Measurements from ENCODE around the gene CDK15. TPM values are rescaled to one million over a fixed set of nuclear protein-coding genes. Genes with fewer than 3 reads are reported as not detected.

The CDK15 gene
- total RNA-seq (2021; ENCODE audit: unreplicated experiment) (4.8 TPM), Bru-seq, nascent RNA (percentile 45 among the genes with signal in this experiment), BruChase-seq, experiment 1, labeled RNA remaining after a 2-hour chase (percentile 43 among the genes with signal in this experiment), BruChase-seq, experiment 2, labeled RNA remaining after a 6-hour chase (percentile 43 among the genes with signal in this experiment)
- polyA plus RNA-seq (2012; ENCODE audit: insufficient read length): 1.3 TPM
- long read RNA-seq, partial matches to known transcripts: 0 of 8 reads
- long read RNA-seq, other reads (novel, unspliced or antisense): 8 of 8 reads

- Histone ChIP-seq H3K9me3 (ENCODE audit: control insufficient read depth, insufficient read depth, low read depth, low read length) (no peaks in the 10 kb centered on the region), H3K4me1 (ENCODE audit: control insufficient read depth, insufficient read depth, low read length) (peaks cover 26% of the 10 kb centered on the region), H3K27me3 (ENCODE audit: control insufficient read depth, insufficient read depth, low read length) (no peaks in the 10 kb centered on the region), H3K4me3 (ENCODE audit: low read depth in 2 of 2, low read length in 2 of 2) (peak within 1 kb of the TSS in 1 of 2 experiments; percentile 4; a peak in 1 of 4 replicates), H3K27ac (ENCODE audit: low read length) (peak within 1 kb of the TSS; percentile 69), H3K36me3 (ENCODE audit: control insufficient read depth, insufficient read depth, low read length) (no peaks in the 10 kb centered on the region)
- ChIA-PET POLR2A (no interaction called here), CTCF (no interaction called here)
- intact Hi-C loops (cut with micrococcal nuclease; ENCODE audit: unreplicated experiment) (no loop called here), in situ Hi-C loops (cut with HindIII; ENCODE audit: low pct_unique_long_range_greater_than_20kb, low sequenced_read_pairs) (no loop called here)
- ATAC-seq (peak; percentile 85), DNase-seq (ENCODE audit: low read depth, low spot score) (no peak)
- BruUV-seq (replicated peaks): no TSS peak
- TF ChIP-seq CTCF (IDR thresholded peaks at IDR 0.05) (no peak), TCF7L2 (IDR thresholded peaks at IDR 0.05; ENCODE audit: low read depth, low read length) (0 out of 2 replicates have a peak, but pooled peaks have one; percentile 24)
Measured at GRCh38 chr2:201806442-201807170, at the start of gene CDK15. TSS of gene CDK15 (plus strand) at chr2:201806537. CDS start at chr2:201806665, 128 bp downstream.

DNA sequence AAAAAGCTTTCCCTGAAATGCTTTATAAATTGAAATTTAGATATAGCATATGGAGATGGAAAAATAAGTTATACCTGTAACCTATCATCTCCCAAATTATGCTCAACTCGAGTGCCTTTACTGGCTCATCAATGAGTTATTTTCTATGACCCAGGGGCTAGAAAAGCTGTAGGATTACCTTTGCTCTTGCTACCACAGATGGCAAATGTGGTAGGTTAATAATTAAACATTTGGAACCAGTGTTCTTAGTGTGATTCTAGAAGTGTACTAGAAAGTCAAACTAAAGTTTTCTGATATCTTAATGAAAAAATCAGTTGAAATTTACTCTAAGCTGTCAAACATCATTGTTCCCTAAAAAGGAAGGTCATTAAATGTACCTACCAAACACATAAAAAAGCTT, 48.1 kb upstream of the CDK15 start:
- no peak overlapping the region for H3K4me3 ChIP-seq (ENCODE audit: low read depth in 2 of 2, low read length in 2 of 2)
- no peak for DNase-seq (ENCODE audit: low read depth, low spot score)
- H3K9me3 ChIP-seq (ENCODE audit: control insufficient read depth, insufficient read depth, low read depth, low read length): no peaks in the 10 kb centered on the region
- peaks cover 40% of the 10 kb centered on the region for H3K36me3 ChIP-seq (ENCODE audit: control insufficient read depth, insufficient read depth, low read length)
- in situ Hi-C loops (cut with HindIII; ENCODE audit: low pct_unique_long_range_greater_than_20kb, low sequenced_read_pairs) (no loop called here), intact Hi-C loops (cut with micrococcal nuclease; ENCODE audit: unreplicated experiment) (no loop called here)
- ChIA-PET POLR2A (no interaction called here), CTCF (no interaction called here)
- H3K4me1 ChIP-seq (ENCODE audit: control insufficient read depth, insufficient read depth, low read length): no peaks in the 10 kb centered on the region; the same call in 1 of the 2 replicates
- no peaks in the 10 kb centered on the region for H3K27me3 ChIP-seq (ENCODE audit: control insufficient read depth, insufficient read depth, low read length)
- ATAC-seq: no peak
- TF ChIP-seq, protein P1, sequence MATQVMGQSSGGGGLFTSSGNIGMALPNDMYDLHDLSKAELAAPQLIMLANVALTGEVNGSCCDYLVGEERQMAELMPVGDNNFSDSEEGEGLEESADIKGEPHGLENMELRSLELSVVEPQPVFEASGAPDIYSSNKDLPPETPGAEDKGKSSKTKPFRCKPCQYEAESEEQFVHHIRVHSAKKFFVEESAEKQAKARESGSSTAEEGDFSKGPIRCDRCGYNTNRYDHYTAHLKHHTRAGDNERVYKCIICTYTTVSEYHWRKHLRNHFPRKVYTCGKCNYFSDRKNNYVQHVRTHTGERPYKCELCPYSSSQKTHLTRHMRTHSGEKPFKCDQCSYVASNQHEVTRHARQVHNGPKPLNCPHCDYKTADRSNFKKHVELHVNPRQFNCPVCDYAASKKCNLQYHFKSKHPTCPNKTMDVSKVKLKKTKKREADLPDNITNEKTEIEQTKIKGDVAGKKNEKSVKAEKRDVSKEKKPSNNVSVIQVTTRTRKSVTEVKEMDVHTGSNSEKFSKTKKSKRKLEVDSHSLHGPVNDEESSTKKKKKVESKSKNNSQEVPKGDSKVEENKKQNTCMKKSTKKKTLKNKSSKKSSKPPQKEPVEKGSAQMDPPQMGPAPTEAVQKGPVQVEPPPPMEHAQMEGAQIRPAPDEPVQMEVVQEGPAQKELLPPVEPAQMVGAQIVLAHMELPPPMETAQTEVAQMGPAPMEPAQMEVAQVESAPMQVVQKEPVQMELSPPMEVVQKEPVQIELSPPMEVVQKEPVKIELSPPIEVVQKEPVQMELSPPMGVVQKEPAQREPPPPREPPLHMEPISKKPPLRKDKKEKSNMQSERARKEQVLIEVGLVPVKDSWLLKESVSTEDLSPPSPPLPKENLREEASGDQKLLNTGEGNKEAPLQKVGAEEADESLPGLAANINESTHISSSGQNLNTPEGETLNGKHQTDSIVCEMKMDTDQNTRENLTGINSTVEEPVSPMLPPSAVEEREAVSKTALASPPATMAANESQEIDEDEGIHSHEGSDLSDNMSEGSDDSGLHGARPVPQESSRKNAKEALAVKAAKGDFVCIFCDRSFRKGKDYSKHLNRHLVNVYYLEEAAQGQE (IDR thresholded peaks at IDR 0.05; ENCODE audit: insufficient read depth in 1 of 2, low read depth in 2 of 2, low read length in 1 of 2): no peak
- no peak for TF ChIP-seq CTCF (IDR thresholded peaks at IDR 0.05)
- TF ChIP-seq POLR2AphosphoS5 (IDR thresholded peaks at IDR 0.05; ENCODE audit: low read depth, low read length): no peak
- TF ChIP-seq SIN3A (IDR thresholded peaks at IDR 0.05; ENCODE audit: borderline replicate concordance, insufficient read depth, low read depth, low read length): no peak
- H3K27ac ChIP-seq (ENCODE audit: low read length): no peak overlapping the region
- BruUV-seq (replicated peaks): no TSS peak

Data from Panc1 (cell line).